Measurements from ENCODE around the gene CSK.

DNA sequence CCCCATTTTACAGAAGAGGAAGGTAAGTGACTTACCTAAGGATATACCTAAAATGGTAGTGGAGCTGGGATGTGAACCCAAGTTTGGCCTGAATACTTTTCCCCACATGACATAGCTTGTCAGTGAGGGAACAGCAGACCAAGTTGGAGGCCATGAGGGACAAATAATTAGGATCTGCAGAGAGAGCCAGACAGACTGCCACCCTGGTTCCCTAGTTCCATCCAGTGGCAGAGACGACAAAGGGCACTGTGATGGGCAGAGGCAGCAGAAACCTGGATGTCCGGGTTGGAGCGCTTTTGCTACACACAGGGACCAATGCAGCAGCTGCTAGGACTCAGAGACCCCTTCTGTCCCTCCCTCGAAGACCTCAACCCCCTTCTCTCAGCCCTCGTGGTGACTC lies 45.7 kb downstream of the CSK start:
- TF ChIP-seq, protein P1, sequence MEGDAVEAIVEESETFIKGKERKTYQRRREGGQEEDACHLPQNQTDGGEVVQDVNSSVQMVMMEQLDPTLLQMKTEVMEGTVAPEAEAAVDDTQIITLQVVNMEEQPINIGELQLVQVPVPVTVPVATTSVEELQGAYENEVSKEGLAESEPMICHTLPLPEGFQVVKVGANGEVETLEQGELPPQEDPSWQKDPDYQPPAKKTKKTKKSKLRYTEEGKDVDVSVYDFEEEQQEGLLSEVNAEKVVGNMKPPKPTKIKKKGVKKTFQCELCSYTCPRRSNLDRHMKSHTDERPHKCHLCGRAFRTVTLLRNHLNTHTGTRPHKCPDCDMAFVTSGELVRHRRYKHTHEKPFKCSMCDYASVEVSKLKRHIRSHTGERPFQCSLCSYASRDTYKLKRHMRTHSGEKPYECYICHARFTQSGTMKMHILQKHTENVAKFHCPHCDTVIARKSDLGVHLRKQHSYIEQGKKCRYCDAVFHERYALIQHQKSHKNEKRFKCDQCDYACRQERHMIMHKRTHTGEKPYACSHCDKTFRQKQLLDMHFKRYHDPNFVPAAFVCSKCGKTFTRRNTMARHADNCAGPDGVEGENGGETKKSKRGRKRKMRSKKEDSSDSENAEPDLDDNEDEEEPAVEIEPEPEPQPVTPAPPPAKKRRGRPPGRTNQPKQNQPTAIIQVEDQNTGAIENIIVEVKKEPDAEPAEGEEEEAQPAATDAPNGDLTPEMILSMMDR (conservative IDR thresholded peaks at IDR 0.05 in 1 of 2, IDR thresholded peaks at IDR 0.05 in 1 of 2; ENCODE audit: extremely low read depth in 1 of 2, insufficient read depth in 1 of 2, low read depth in 1 of 2, low read length in 2 of 2), result no peak
- TF ChIP-seq EZH2 (IDR thresholded peaks at IDR 0.05; ENCODE audit: borderline replicate concordance, low read length), result no peak

Measured in mammary epithelial cell (primary cell).